ENCODE results near the gene MRPL51. TPM values are rescaled to one million over a fixed set of nuclear protein-coding genes. Genes with fewer than 3 reads are reported as not detected.

MRPL51 gene
- total and polyA plus RNA-seq, 2 experiments from 2014 or later, result 93.9 to 463 TPM

DNA sequence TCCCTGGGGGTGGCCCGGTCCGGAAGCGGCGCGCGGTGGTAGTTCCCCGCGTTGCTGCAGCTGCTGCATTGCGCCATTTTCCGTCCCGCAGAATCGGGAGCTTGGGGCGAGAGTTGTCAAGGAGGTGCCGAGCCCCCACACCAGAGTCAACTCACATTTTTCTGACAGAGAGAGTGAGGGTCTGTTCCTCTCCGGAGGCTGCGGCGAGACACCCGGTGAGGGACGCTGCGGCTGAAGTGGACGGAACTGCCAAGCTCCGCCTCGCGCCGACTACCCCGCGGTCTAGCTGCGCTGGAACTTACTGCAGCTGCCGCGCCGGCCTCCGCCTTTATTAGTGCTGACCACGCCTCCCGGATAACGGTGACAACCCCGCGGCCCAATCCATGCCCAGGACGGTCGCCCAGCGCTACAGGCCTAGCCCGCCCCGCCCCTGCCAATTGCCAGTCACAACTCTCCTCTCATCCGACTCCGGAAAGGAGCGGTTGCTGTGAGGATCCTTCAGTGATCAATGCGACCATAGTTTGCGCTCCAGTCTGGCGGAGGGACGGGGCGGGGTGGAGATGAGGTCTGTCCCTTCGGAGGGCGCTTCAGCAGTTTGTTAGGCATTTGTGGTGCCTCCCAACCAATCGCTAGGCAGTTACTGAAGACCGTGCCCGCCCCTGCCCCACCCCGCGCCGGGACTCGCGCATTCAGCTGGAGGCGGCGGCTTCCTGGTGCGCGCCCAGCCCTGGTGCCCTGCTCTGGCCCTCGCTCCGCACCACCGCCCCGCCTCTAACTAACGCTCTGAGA lies 22.5 kb downstream of the MRPL51 start, which contains the start of gene VAMP1 (continued):
- TF ChIP-seq, protein P1, sequence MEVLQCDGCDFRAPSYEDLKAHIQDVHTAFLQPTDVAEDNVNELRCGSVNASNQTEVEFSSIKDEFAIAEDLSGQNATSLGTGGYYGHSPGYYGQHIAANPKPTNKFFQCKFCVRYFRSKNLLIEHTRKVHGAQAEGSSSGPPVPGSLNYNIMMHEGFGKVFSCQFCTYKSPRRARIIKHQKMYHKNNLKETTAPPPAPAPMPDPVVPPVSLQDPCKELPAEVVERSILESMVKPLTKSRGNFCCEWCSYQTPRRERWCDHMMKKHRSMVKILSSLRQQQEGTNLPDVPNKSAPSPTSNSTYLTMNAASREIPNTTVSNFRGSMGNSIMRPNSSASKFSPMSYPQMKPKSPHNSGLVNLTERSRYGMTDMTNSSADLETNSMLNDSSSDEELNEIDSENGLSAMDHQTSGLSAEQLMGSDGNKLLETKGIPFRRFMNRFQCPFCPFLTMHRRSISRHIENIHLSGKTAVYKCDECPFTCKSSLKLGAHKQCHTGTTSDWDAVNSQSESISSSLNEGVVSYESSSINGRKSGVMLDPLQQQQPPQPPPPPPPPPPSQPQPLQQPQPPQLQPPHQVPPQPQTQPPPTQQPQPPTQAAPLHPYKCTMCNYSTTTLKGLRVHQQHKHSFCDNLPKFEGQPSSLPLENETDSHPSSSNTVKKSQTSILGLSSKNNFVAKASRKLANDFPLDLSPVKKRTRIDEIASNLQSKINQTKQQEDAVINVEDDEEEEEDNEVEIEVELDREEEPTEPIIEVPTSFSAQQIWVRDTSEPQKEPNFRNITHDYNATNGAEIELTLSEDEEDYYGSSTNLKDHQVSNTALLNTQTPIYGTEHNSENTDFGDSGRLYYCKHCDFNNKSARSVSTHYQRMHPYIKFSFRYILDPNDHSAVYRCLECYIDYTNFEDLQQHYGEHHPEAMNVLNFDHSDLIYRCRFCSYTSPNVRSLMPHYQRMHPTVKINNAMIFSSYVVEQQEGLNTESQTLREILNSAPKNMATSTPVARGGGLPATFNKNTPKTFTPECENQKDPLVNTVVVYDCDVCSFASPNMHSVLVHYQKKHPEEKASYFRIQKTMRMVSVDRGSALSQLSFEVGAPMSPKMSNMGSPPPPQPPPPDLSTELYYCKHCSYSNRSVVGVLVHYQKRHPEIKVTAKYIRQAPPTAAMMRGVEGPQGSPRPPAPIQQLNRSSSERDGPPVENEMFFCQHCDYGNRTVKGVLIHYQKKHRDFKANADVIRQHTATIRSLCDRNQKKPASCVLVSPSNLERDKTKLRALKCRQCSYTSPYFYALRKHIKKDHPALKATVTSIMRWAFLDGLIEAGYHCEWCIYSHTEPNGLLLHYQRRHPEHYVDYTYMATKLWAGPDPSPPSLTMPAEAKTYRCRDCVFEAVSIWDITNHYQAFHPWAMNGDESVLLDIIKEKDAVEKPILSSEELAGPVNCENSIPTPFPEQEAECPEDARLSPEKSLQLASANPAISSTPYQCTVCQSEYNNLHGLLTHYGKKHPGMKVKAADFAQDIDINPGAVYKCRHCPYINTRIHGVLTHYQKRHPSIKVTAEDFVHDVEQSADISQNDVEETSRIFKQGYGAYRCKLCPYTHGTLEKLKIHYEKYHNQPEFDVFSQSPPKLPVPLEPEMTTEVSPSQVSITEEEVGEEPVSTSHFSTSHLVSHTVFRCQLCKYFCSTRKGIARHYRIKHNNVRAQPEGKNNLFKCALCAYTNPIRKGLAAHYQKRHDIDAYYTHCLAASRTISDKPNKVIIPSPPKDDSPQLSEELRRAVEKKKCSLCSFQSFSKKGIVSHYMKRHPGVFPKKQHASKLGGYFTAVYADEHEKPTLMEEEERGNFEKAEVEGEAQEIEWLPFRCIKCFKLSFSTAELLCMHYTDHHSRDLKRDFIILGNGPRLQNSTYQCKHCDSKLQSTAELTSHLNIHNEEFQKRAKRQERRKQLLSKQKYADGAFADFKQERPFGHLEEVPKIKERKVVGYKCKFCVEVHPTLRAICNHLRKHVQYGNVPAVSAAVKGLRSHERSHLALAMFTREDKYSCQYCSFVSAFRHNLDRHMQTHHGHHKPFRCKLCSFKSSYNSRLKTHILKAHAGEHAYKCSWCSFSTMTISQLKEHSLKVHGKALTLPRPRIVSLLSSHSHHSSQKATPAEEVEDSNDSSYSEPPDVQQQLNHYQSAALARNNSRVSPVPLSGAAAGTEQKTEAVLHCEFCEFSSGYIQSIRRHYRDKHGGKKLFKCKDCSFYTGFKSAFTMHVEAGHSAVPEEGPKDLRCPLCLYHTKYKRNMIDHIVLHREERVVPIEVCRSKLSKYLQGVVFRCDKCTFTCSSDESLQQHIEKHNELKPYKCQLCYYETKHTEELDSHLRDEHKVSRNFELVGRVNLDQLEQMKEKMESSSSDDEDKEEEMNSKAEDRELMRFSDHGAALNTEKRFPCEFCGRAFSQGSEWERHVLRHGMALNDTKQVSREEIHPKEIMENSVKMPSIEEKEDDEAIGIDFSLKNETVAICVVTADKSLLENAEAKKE (CRISPR knock-in tag; IDR thresholded peaks at IDR 0.05), result no peak
- no peak for TF ChIP-seq STAT1 (IDR thresholded peaks at IDR 0.05; ENCODE audit: unreplicated experiment)
- TF ChIP-seq ZNF331 (CRISPR knock-in tag; IDR thresholded peaks at IDR 0.05; ENCODE audit: low read depth), result no peak
- TF ChIP-seq, protein P2, sequence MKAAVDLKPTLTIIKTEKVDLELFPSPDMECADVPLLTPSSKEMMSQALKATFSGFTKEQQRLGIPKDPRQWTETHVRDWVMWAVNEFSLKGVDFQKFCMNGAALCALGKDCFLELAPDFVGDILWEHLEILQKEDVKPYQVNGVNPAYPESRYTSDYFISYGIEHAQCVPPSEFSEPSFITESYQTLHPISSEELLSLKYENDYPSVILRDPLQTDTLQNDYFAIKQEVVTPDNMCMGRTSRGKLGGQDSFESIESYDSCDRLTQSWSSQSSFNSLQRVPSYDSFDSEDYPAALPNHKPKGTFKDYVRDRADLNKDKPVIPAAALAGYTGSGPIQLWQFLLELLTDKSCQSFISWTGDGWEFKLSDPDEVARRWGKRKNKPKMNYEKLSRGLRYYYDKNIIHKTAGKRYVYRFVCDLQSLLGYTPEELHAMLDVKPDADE (IDR thresholded peaks at IDR 0.05), result peak; percentile 10; the same call in 1 of the 2 replicates
- no peak for TF ChIP-seq JUNB (IDR thresholded peaks at IDR 0.05; ENCODE audit: unreplicated experiment)
- TF ChIP-seq POLR2AphosphoS5 (IDR thresholded peaks at IDR 0.05; ENCODE audit: low read depth), result peak; percentile 98
